Gastrocnemius medialis (tissue), 4 donors: ENCODE measurements around the gene GDF9. TPM values are rescaled to one million over a fixed set of nuclear protein-coding genes. Genes with fewer than 3 reads are reported as not detected.

Source experiments
- ATAC-seq, 2 donors: fragments of 150-250 bp; one replicate each; pipeline ENCODE4 v1.9.1; 2016
- DNase-seq, 2 donors: peaks; one replicate each; pipeline ENCODE4 v3.0.0-alpha.2; 2019
- H3K27ac ChIP-seq, 4 donors: fragments of 200-600 bp; sonication (generic); 1 replicate in 1 of 4; 2 replicates in 3 of 4; pipeline ENCODE4 v1.5.1; 2016 to 2018; ENCODE audit warnings: mild to moderate bottlenecking in 2 of 4, moderate library complexity in 1 of 4
- H3K27me3 ChIP-seq, 3 donors: fragments of 200-600 bp; sonication (generic) in 2 of 3; 1 replicate in 1 of 3; 2 replicates in 2 of 3; pipeline versions ENCODE4 v1.5.1 to v1.6.0; 2016 to 2019; ENCODE audit warnings: mild to moderate bottlenecking in 1 of 3, moderate library complexity in 1 of 3
- H3K36me3 ChIP-seq, 2 donors: fragments of 200-600 bp; sonication (generic) in 1 of 2; one replicate each; pipeline ENCODE4 v1.5.1; 2017 to 2018
- H3K4me1 ChIP-seq, 2 donors: fragments of 200-600 bp; sonication (generic) in 1 of 2; one replicate each; pipeline ENCODE4 v1.5.1; 2016 to 2017; ENCODE audit warnings: mild to moderate bottlenecking in 2 of 2
- H3K4me3 ChIP-seq, 4 donors: fragments of 200-600 bp; sonication (generic) in 3 of 4; 1 replicate in 1 of 4; 2 replicates in 3 of 4; pipeline ENCODE4 v1.5.1; 2016 to 2019; ENCODE audit warnings: mild to moderate bottlenecking in 2 of 4
- H3K9me3 ChIP-seq, 3 donors: fragments of 200-600 bp; sonication (generic) in 2 of 3; 1 replicate in 1 of 3; 2 replicates in 2 of 3; pipeline ENCODE4 v1.5.1; 2016 to 2019
- POLR2A ChIP-seq, 2 donors: fragments of 450-650 bp; IDR thresholded peaks; one replicate each; pipeline ENCODE4 v1.6.1; 2017; ENCODE audit warnings: antibody characterized with exemption in 2 of 2, mild to moderate bottlenecking in 2 of 2, moderate library complexity in 2 of 2
- in situ Hi-C, 4 donors: fragments of 200-750 bp; cut with MboI; loops; one replicate each; pipeline versions ENCODE4 v1.15.0 to v1.8.0; 2017; ENCODE audit warnings: low sequenced_read_pairs in 4 of 4
- intact Hi-C: fragments of 100-400 bp; cut with DNase I; formaldehyde crosslinking; loops from one replicate; pipeline ENCODE4 v1.15.1; 2023; ENCODE audit warnings: low total_unique reads
- total RNA-seq, 4 donors: library from RNA; depleted of rRNA; stranded (reverse); fragments of >200 nt; gene quantifications; one replicate each; pipeline versions ENCODE4 v1.1.0 to v1.2.3, GENCODE V29; 2016
- TF ChIP-seq, protein P1 (sequence below), 5 experiments: fragments of 450-650 bp in 3 of 5; fragments of 200-600 bp in 2 of 5; sonication (generic) in 2 of 5; IDR thresholded peaks in 4 of 5; conservative IDR thresholded peaks in 1 of 5; 1 replicate in 4 of 5; 2 replicates in 1 of 5; pipeline ENCODE4 v1.5.1; 2016 to 2019; ENCODE audit warnings: antibody characterized with exemption in 5 of 5, mild to moderate bottlenecking in 3 of 5, moderate library complexity in 3 of 5

GDF9 gene
- total RNA-seq, 4 donors from 2014 or later, result 0.13 to 2.5 (median 0.46) TPM; not detected in 1

DNA sequence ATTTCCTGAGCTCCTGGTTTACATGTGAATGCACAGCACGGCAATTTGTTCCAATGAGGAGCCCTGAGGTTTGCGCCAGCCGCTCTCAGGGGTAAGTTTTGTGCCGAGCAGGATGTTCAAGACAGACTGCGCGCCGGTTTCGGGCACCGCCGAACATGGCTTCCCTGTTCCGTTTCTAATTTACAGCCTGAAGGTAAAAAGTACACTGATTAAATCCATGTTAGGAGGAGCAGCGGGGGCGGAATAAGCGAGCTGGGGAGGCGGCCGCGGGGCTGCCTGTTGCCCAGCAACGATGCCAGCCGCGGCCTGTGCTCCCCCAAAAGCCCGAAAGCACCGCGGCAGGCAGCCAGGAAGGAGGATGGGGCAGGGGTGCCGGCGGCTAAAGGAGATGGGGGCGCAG lies 46.8 kb downstream of the GDF9 start:
- Histone ChIP-seq H3K9me3 (no peaks in the 10 kb centered on the region), H3K27ac (no peak overlapping the region), H3K4me3 (no peak overlapping the region), H3K36me3 (no peaks in the 10 kb centered on the region), H3K4me1 (peaks cover 0 to 3% of the 10 kb centered on the region in 2 donors), H3K27me3 (peaks cover 0 to 3% (median 0%) of the 10 kb centered on the region in 3 donors)
- intact Hi-C loops (no loop called here), in situ Hi-C loops (loop anchor here in 2 of 4 donors (25.0 kb wide), 1 partner anchor 282 kb away; the partner anchor contains the start of gene IL5 (in 2 of the 2))
- no peak for TF ChIP-seq POLR2A (IDR thresholded peaks at IDR 0.05)
- TF ChIP-seq, protein P1, sequence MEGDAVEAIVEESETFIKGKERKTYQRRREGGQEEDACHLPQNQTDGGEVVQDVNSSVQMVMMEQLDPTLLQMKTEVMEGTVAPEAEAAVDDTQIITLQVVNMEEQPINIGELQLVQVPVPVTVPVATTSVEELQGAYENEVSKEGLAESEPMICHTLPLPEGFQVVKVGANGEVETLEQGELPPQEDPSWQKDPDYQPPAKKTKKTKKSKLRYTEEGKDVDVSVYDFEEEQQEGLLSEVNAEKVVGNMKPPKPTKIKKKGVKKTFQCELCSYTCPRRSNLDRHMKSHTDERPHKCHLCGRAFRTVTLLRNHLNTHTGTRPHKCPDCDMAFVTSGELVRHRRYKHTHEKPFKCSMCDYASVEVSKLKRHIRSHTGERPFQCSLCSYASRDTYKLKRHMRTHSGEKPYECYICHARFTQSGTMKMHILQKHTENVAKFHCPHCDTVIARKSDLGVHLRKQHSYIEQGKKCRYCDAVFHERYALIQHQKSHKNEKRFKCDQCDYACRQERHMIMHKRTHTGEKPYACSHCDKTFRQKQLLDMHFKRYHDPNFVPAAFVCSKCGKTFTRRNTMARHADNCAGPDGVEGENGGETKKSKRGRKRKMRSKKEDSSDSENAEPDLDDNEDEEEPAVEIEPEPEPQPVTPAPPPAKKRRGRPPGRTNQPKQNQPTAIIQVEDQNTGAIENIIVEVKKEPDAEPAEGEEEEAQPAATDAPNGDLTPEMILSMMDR (IDR thresholded peaks at IDR 0.05 in 4 of 5, conservative IDR thresholded peaks at IDR 0.05 in 1 of 5), result no peak
- no peak for ATAC-seq
- DNase-seq, result no peak

DNA sequence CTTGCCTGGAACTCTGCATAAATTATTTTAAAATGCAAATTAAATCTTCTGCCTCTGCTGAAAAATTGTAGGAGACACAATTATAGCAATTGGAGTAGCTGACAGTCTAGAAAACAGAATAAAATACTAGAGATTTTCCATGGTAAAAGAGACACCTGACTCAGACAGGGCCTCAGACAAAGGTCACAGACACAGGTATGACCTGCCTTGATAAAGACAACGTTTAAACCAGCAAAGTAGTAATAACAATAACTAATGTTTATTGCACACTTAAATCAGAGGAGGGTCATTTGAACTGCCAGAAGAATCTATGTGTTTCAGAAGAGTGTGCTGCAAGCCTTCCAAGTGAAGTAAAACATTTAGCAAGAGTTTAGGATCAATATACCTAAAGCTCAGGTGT lies 49.3 kb downstream of the GDF9 start:
- Histone ChIP-seq H3K4me1 (peaks cover 0 to 12% of the 10 kb centered on the region in 2 donors), H3K27ac (no peak overlapping the region), H3K27me3 (peaks cover 12 to 23% (median 21%) of the 10 kb centered on the region in 3 donors), H3K36me3 (no peaks in the 10 kb centered on the region), H3K4me3 (no peak overlapping the region), H3K9me3 (no peaks in the 10 kb centered on the region)
- ATAC-seq, result no peak
- TF ChIP-seq, protein P1 (IDR thresholded peaks at IDR 0.05 in 4 of 5, conservative IDR thresholded peaks at IDR 0.05 in 1 of 5), result no peak
- TF ChIP-seq POLR2A (IDR thresholded peaks at IDR 0.05), result no peak
- intact Hi-C loops, result no loop called here
- no peak for DNase-seq
- in situ Hi-C loops, result loop anchor here in 2 of 4 donors (25.0 kb wide), 1 partner anchor 280 kb away; the partner anchor contains the start of gene IL5 (in 2 of the 2)

DNA sequence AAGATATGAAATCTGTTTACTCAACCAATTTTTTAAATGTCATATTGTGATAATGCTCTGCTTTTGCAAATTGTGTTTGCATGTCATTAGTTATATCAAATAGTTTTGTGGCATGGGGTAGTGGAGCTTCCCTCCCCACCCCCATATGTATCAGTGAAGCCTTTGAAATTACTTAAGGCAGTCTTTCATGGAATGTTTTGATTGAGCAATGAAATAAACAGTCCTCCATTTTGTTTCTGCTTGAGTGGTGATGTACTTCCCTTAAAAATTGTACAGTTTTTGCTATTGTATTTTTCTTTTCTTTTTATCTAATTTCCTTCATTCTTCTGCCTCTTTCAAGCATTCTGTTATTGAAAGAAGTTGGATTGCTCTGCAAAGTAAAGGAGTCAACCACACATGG lies 49.7 kb downstream of the GDF9 start:
- Histone ChIP-seq H3K9me3 (no peaks in the 10 kb centered on the region), H3K27ac (no peak overlapping the region), H3K36me3 (no peaks in the 10 kb centered on the region), H3K27me3 (peaks cover 16 to 27% (median 25%) of the 10 kb centered on the region in 3 donors), H3K4me1 (peaks cover 0 to 12% of the 10 kb centered on the region in 2 donors), H3K4me3 (no peak overlapping the region)
- intact Hi-C loops (no loop called here), in situ Hi-C loops (loop anchor here in 2 of 4 donors (25.0 kb wide), 1 partner anchor 279 kb away; the partner anchor contains the start of gene IL5 (in 2 of the 2))
- TF ChIP-seq, protein P1 (IDR thresholded peaks at IDR 0.05 in 4 of 5, conservative IDR thresholded peaks at IDR 0.05 in 1 of 5), result no peak
- no peak for TF ChIP-seq POLR2A (IDR thresholded peaks at IDR 0.05)
- DNase-seq, result no peak
- ATAC-seq, result no peak

DNA sequence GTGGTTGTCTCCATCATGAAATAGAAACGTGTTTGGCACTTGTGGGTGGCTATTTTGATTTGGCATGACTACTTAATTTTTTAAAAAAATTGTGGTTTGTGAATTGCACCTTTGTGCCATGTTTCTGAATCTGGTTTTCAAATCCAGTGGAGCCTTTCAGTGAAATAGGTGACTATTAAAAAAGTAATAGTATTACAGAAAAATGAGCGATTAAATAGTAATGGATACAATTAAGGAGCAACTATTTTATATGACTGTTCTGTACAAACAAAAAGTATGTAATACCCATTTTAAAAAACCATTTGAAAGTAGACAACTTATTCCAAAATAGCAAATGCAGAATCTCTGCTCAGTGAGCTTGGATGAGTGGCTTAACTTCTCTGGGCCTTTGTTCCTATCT lies 50.2 kb downstream of the GDF9 start:
- Histone ChIP-seq H3K27me3 (peaks cover 21 to 32% (median 30%) of the 10 kb centered on the region in 3 donors), H3K4me3 (no peak overlapping the region), H3K9me3 (no peaks in the 10 kb centered on the region), H3K4me1 (peaks cover 0 to 12% of the 10 kb centered on the region in 2 donors), H3K36me3 (no peaks in the 10 kb centered on the region), H3K27ac (no peak overlapping the region)
- DNase-seq (no peak), ATAC-seq (no peak)
- intact Hi-C loops, result no loop called here
- in situ Hi-C loops, result loop anchor here in 2 of 4 donors (25.0 kb wide), 1 partner anchor 279 kb away; the partner anchor contains the start of gene IL5 (in 2 of the 2)
- TF ChIP-seq, protein P1 (IDR thresholded peaks at IDR 0.05 in 4 of 5, conservative IDR thresholded peaks at IDR 0.05 in 1 of 5), result no peak
- TF ChIP-seq POLR2A (IDR thresholded peaks at IDR 0.05), result no peak
